ENCODE data around the gene NPEPL1. TPM values are rescaled to one million over a fixed set of nuclear protein-coding genes. Genes with fewer than 3 reads are reported as not detected.

NPEPL1 gene
- total and polyA plus RNA-seq, 10 of the 15 experiments (the other 5 are each of a cell fraction or from before 2014, with no cell fraction given), result 0.08 to 21.3 (median 10.2) TPM

GRCh38 chr20:58760856-58761255 lies 68.3 kb downstream of the NPEPL1 start:
- Histone ChIP-seq H3K4me3 (no peak overlapping the region), H3K9ac (ENCODE audit: control insufficient read depth, insufficient read depth, low read length) (no peak overlapping the region), H2AFZ (ENCODE audit: control insufficient read depth, low read depth, low read length) (no peak overlapping the region), H4K20me1 (ENCODE audit: control insufficient read depth, insufficient read depth) (no peaks in the 10 kb centered on the region), H3K27me3 (replicated peaks in 1 of 2; ENCODE audit: control insufficient read depth in 2 of 2, insufficient read depth in 2 of 2, low read length in 1 of 2) (peaks cover under 1 to 2% of the 10 kb centered on the region in 2 experiments; a peak in 3 of 4 replicates), H3K4me1 (ENCODE audit: control insufficient read depth, insufficient read depth, low read length) (no peaks in the 10 kb centered on the region), H3K79me2 (ENCODE audit: control insufficient read depth, insufficient read depth, low read length) (no peaks in the 10 kb centered on the region), H3K36me3 (ENCODE audit: control insufficient read depth in 2 of 2, insufficient read depth in 2 of 2, low read length in 1 of 2) (no peaks in the 10 kb centered on the region), H3K9me3 (replicated peaks; ENCODE audit: control insufficient read depth, insufficient read depth, low read length) (no peaks in the 10 kb centered on the region), H3K27ac (ENCODE audit: control insufficient read depth, insufficient read depth) (no peak overlapping the region), H3K4me2 (ENCODE audit: control insufficient read depth, insufficient read depth) (no peak overlapping the region)
- no peak for TF ChIP-seq RAD21 (IDR thresholded peaks at IDR 0.05; ENCODE audit: insufficient read depth, low read depth, low read length)
- TF ChIP-seq POLR2AphosphoS2 (IDR thresholded peaks at IDR 0.05; ENCODE audit: low read depth, low read length), result no peak
- no peak for TF ChIP-seq SPI1 (IDR thresholded peaks at IDR 0.05; ENCODE audit: borderline replicate concordance, insufficient read depth, low read depth, low read length)
- TF ChIP-seq RCOR1 (conservative IDR thresholded peaks at IDR 0.05; ENCODE audit: low read depth, low read length), result no peak
- no peak for TF ChIP-seq ETV6 (conservative IDR thresholded peaks at IDR 0.05 in 1 of 2, IDR thresholded peaks at IDR 0.05 in 1 of 2; ENCODE audit: borderline replicate concordance in 1 of 2, low read depth in 1 of 2)
- no peak for TF ChIP-seq ZBTB4 (CRISPR knock-in tag; IDR thresholded peaks at IDR 0.05)
- TF ChIP-seq ZSCAN29 (IDR thresholded peaks at IDR 0.05), result no peak
- no peak for TF ChIP-seq SP1 (IDR thresholded peaks at IDR 0.05; ENCODE audit: low read depth, low read length)
- TF ChIP-seq, protein P1, sequence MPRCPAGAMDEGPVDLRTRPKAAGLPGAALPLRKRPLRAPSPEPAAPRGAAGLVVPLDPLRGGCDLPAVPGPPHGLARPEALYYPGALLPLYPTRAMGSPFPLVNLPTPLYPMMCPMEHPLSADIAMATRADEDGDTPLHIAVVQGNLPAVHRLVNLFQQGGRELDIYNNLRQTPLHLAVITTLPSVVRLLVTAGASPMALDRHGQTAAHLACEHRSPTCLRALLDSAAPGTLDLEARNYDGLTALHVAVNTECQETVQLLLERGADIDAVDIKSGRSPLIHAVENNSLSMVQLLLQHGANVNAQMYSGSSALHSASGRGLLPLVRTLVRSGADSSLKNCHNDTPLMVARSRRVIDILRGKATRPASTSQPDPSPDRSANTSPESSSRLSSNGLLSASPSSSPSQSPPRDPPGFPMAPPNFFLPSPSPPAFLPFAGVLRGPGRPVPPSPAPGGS (IDR thresholded peaks at IDR 0.05; ENCODE audit: borderline replicate concordance, insufficient read depth, low read depth, low read length, poor library complexity, severe bottlenecking), result no peak
- TF ChIP-seq TBL1XR1 (IDR thresholded peaks at IDR 0.05; ENCODE audit: low read depth, low read length), result no peak
- TF ChIP-seq PAX8 (IDR thresholded peaks at IDR 0.05), result no peak
- TF ChIP-seq, protein P2, sequence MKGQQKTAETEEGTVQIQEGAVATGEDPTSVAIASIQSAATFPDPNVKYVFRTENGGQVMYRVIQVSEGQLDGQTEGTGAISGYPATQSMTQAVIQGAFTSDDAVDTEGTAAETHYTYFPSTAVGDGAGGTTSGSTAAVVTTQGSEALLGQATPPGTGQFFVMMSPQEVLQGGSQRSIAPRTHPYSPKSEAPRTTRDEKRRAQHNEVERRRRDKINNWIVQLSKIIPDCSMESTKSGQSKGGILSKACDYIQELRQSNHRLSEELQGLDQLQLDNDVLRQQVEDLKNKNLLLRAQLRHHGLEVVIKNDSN (IDR thresholded peaks at IDR 0.05; ENCODE audit: borderline replicate concordance, extremely low read length, insufficient read depth, low read depth, low read length), result no peak
- TF ChIP-seq IKZF2 (IDR thresholded peaks at IDR 0.05), result no peak
- TF ChIP-seq, protein P3, sequence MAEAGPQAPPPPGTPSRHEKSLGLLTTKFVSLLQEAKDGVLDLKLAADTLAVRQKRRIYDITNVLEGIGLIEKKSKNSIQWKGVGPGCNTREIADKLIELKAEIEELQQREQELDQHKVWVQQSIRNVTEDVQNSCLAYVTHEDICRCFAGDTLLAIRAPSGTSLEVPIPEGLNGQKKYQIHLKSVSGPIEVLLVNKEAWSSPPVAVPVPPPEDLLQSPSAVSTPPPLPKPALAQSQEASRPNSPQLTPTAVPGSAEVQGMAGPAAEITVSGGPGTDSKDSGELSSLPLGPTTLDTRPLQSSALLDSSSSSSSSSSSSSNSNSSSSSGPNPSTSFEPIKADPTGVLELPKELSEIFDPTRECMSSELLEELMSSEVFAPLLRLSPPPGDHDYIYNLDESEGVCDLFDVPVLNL (IDR thresholded peaks at IDR 0.05; ENCODE audit: low read depth, low read length), result no peak
- TF ChIP-seq RUNX3 (IDR thresholded peaks at IDR 0.05; ENCODE audit: low read length), result no peak
- no peak for TF ChIP-seq CBX5 (IDR thresholded peaks at IDR 0.05; ENCODE audit: low read depth)
- TF ChIP-seq MTA2 (IDR thresholded peaks at IDR 0.05; ENCODE audit: low read depth), result no peak
- no peak for TF ChIP-seq EGR1 (IDR thresholded peaks at IDR 0.05; ENCODE audit: borderline replicate concordance in 1 of 2, low read depth in 2 of 2, low read length in 2 of 2)
- SMC1A ChIA-PET (ENCODE audit: uncharacterized antibody, unreplicated experiment), result no interaction called here
- POLR2A ChIA-PET, result no interaction called here
- FAIRE-seq (no peak), DNase-seq (ENCODE audit: low read depth, low spot score) (no peak), ATAC-seq (no peak)
- RAD21 ChIA-PET (ENCODE audit: unreplicated experiment), result no interaction called here
- no TSS peak for BruUV-seq (replicated peaks)
- in situ Hi-C loops (cut with MboI) (no loop called here), intact Hi-C loops (cut with micrococcal nuclease; ENCODE audit: unreplicated experiment) (no loop called here)
- 54% methylated on average over 3 of the region's 3 CpGs for WGBS (ENCODE audit: insufficient coverage, insufficient replicate concordance, low lambda C conversion rate, missing lambda C conversion rate)
- CTCF ChIA-PET, result interaction anchor here (0.7 kb wide), 1 partner anchor 10 kb away, joined by 3 read pairs; no protein-coding TSS in a partner anchor

Data from GM12878 (cell line).